ENCODE measurements around the gene AP5Z1. TPM values are rescaled to one million over a fixed set of nuclear protein-coding genes. Genes with fewer than 3 reads are reported as not detected.

The AP5Z1 gene
- total RNA-seq, 1 donor from 2014 or later: 48.9 TPM

DNA sequence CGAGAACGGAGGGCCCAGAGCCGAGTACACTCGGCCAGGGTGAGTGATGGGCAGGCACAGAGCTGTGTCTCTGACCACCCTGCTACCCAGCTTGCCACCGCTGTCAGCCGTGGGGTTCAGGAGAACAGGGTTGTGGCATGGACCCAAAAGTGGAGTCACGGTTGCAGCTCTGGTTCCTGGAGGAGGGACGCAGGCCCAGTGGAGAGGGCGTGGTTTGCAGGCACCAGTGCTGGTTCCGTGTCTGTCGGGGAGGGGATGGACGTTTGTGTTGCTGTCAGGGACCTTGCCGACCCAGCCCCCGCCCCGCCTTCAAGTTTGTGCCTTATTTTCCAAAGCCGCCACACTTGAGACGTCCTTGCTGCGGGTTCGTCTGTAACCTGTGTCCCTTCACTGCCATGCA lies 45.1 kb upstream of the AP5Z1 start:
- TF ChIP-seq, protein P1, sequence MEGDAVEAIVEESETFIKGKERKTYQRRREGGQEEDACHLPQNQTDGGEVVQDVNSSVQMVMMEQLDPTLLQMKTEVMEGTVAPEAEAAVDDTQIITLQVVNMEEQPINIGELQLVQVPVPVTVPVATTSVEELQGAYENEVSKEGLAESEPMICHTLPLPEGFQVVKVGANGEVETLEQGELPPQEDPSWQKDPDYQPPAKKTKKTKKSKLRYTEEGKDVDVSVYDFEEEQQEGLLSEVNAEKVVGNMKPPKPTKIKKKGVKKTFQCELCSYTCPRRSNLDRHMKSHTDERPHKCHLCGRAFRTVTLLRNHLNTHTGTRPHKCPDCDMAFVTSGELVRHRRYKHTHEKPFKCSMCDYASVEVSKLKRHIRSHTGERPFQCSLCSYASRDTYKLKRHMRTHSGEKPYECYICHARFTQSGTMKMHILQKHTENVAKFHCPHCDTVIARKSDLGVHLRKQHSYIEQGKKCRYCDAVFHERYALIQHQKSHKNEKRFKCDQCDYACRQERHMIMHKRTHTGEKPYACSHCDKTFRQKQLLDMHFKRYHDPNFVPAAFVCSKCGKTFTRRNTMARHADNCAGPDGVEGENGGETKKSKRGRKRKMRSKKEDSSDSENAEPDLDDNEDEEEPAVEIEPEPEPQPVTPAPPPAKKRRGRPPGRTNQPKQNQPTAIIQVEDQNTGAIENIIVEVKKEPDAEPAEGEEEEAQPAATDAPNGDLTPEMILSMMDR (IDR thresholded peaks at IDR 0.05): no peak
- Histone ChIP-seq H3K27ac (no peak overlapping the region), H3K4me1 (peaks cover 20% of the 10 kb centered on the region), H3K4me3 (no peak overlapping the region), H3K27me3 (no peaks in the 10 kb centered on the region), H3K9me3 (no peaks in the 10 kb centered on the region), H3K36me3 (peaks cover 7% of the 10 kb centered on the region)
- ATAC-seq (no peak), DNase-seq (no peak)
- intact Hi-C loops (cut with DNase I): no loop called here

DNA sequence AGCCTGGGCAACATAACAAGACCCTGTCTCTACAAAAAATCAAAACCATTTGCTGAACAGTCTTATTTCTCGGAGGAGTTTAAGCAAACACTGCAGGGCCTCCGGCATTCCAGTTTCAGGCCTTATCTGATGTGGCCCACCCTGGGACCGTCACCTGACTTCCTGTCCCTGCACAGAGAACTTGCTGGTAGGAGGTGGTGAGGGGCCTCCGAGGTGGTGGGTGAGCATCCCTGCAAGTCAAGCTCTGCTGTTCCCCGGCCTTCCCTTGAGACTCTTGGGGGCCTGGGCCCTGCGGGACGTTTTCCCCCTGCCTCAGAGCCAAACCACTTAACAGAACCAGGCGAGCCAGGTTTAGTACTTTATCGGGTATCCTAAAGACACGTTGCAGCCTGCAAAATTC lies 44.5 kb upstream of the AP5Z1 start:
- ATAC-seq (no peak), DNase-seq (no peak)
- Histone ChIP-seq H3K27me3 (no peaks in the 10 kb centered on the region), H3K4me1 (peaks cover 15% of the 10 kb centered on the region), H3K27ac (no peak overlapping the region), H3K4me3 (no peak overlapping the region), H3K36me3 (peaks cover 7% of the 10 kb centered on the region), H3K9me3 (no peaks in the 10 kb centered on the region)
- TF ChIP-seq, protein P1 (IDR thresholded peaks at IDR 0.05): no peak
- intact Hi-C loops (cut with DNase I): no loop called here

DNA sequence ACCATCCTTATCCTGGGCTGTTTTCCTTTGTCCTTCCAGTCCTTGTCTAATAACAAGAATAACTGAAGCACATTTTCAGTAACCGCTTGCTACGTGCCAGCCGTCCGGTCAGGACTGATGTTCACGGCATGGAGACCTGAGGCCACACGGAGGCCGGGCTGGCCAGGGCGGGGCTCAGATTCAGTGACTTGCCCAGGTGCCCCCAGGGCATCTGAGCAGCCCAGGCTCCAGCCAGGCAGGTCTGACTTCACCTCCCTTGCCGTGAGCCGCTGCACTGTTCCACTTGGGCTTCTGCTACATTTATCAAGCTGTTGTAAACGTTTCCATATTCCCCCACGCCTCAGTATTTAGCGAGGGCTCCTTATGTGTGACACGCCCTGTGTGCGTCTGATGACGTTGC lies 43.6 kb upstream of the AP5Z1 start:
- ATAC-seq (no peak), DNase-seq (no peak)
- TF ChIP-seq, protein P1 (IDR thresholded peaks at IDR 0.05): no peak
- peaks cover 7% of the 10 kb centered on the region for H3K4me1 ChIP-seq
- no peaks in the 10 kb centered on the region for H3K9me3 ChIP-seq
- no peak overlapping the region for H3K27ac ChIP-seq
- peaks cover 7% of the 10 kb centered on the region for H3K36me3 ChIP-seq
- intact Hi-C loops (cut with DNase I): no loop called here
- H3K4me3 ChIP-seq: no peak overlapping the region
- no peaks in the 10 kb centered on the region for H3K27me3 ChIP-seq

DNA sequence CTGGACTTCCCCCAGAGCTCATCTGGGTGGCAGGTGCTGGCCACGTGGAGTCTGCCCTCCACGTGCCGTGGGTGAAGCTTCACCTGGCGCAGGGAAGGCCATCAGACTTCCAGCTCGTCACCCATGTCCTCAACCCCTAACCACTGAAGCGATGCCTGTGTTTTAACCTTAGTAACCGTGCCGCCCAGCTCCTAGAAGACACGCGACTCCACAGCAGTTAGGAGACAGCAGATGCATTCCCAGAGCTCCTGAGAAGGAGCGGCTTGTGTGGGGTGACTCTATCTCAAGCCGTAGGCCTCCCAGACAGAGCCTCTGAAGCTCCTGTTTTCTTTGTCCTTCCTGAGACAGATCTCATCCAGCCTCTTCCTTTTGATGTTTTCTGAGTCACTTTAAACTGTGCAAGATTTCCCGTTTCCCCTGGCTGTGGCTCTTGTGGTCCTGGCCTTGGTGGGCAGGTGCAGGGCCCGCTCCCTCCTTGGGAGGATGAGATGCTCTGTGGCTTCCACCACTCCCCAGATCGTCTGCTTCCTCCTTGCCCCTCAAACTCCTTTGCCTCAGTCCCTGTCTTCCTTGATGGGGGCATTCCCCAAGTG lies 41.4 kb upstream of the AP5Z1 start:
- Histone ChIP-seq H3K4me1 (peaks cover 9% of the 10 kb centered on the region), H3K27ac (no peak overlapping the region), H3K36me3 (no peaks in the 10 kb centered on the region), H3K4me3 (no peak overlapping the region), H3K9me3 (no peaks in the 10 kb centered on the region), H3K27me3 (no peaks in the 10 kb centered on the region)
- intact Hi-C loops (cut with DNase I): no loop called here
- TF ChIP-seq, protein P1 (IDR thresholded peaks at IDR 0.05): no peak
- DNase-seq: no peak
- ATAC-seq: no peak

DNA sequence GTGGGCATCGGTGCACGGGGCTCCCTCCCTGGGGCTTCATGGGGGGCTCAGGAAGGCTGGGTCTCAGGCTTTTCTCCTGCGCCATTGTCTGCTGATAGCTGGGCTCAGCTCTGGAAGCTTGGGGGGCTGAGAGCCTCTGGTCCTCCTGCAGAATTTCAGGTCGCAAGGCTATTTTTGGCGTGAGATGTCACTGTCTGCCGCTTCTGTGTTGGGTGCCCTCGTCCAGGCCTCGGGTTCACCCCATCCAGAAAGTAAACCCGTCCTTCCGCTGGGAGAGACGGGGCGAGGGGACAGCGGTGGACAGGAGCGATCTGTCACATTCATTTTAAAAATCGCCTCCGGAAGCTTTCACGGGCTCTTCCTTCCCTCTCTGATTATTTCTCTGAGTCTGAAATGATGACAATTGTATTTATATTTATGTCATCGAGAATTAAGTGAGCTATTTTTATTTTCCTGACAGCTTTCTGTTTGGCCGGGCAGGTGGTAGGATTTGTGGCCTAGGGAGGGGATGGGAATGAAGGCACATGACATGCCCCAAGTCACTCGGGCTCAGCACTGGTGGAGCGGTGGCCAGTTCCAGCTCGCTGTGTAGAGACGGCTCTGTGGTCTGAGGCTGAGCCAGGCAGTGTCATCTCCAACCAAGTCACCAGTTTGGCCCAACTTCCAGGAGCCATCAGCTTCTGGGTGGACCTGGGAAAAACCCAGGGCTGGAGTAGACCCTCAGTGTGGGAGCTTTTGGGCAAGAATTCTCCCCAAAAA lies 40.7 kb upstream of the AP5Z1 start:
- Histone ChIP-seq H3K9me3 (no peaks in the 10 kb centered on the region), H3K36me3 (no peaks in the 10 kb centered on the region), H3K27me3 (no peaks in the 10 kb centered on the region), H3K27ac (no peak overlapping the region), H3K4me3 (no peak overlapping the region), H3K4me1 (peaks cover 17% of the 10 kb centered on the region)
- intact Hi-C loops (cut with DNase I): no loop called here
- DNase-seq: no peak
- ATAC-seq: no peak
- TF ChIP-seq, protein P1 (IDR thresholded peaks at IDR 0.05): no peak

All from upper lobe of right lung (tissue), 1 donor.